Measurements from ENCODE around the gene CDC25C.

- TF ChIP-seq EZH2 (optimal IDR thresholded peaks at IDR 0.05; ENCODE audit: low read depth, low read length) (no peak), CTCF (IDR thresholded peaks at IDR 0.05; ENCODE audit: low read length) (no peak), EZH2phosphoT487 (IDR thresholded peaks at IDR 0.05; ENCODE audit: low read length) (no peak)
These were observed 58.9 kb downstream of the CDC25C start for GRCh38 chr5:138272681-138273080.
